HG03558 (cell line): Measurements from ENCODE around the gene DMRT1.
A peak's percentile ranks its signal among the peaks of the same experiment; 100 is the strongest.
"Not testable (repeated sequence)": the region's sequence is repeated elsewhere in the genome, so short reads cannot be mapped to it uniquely, and the experiment has no call there.

Experiments used
- ATAC-seq: cut with Tn5 transposase; IDR thresholded peaks from one replicate; pipeline ENCODE4 v1.9.1; 2021; ENCODE audit warnings: moderate number of reproducible peaks; ENCODE audit not compliant: unreplicated experiment; ENCODE audit errors: extremely low read depth

DMRT1 gene

DNA sequence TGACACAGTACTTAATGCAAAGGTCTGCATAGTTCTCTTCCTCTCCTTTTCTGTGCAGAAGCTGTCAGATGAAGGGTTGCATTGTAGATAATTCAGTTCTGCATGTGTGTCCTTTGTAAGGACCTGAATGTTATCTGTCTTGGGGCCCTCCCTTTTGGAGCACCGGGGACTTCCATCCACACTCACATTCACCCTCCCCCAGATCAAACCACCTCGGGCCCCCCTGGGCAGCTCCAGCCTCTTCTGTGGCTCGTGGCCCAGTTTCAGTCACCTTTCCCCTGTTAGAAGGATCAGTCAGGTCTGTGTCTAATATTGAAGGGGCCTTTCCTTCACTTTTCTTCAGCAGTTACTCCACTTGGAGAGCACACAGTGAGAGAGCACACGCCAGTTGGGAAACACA is 11.0 kb downstream of the DMRT1 start:
- no peak for ATAC-seq

DNA sequence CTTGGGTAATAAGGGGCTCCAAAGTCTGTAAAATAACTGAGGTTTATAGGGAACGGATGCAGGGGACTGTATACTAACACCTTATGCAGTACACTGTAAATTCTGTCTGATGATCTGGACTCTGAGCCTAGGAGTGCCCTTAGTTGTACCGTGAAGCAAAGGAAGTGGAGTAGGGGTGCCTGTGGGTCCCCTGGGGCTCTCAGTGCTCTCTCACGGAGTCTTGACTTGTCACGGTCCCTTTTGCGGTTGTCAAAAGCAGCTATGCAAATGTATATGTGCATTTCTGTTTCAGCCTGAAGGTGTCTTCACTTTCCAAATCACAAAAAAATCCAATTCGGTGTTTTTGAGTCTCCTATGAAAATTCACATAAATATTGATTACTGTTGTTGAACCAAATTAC is 17.8 kb downstream of the DMRT1 start:
- ATAC-seq = peak; percentile 98

DNA sequence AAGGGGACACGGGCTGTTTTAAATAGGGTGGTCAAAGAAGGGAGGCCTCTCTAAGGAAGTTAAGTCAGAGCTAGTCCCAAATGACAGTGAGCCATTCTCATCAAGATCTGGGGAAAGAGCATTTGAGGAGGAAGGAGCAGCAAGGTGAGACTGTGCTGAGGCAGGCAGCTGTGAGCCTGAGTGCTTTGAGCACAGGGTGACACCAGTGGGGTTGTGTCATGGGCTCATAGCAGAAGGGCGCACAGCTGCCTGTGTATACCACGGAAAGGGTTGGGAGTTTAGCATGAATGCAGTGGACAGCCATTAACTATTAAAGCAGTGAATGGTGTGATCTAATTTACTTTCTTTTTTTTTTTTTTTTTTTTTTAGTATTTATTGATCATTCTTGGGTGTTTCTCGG is 19.2 kb downstream of the DMRT1 start:
- ATAC-seq = no peak

DNA sequence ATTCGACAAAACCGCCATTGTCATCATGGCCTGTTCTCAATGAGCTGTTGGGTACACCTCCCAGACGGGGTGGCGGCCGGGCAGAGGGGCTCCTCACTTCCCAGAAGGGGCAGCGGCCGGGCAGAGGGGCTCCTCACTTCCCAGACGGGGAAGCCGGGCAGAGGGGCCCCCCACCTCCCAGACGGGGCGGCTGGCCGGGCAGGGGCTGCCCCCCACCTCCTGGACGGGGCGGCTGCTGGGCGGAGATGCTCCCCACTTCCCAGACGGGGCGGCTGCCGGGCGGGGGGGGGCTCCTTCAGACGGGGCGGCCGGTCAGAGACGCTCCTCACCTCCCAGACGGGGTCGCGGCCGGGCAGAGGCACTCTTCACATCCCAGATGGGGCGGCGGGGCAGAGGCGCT is 20.0 kb downstream of the DMRT1 start:
- not testable (repeated sequence) for ATAC-seq

DNA sequence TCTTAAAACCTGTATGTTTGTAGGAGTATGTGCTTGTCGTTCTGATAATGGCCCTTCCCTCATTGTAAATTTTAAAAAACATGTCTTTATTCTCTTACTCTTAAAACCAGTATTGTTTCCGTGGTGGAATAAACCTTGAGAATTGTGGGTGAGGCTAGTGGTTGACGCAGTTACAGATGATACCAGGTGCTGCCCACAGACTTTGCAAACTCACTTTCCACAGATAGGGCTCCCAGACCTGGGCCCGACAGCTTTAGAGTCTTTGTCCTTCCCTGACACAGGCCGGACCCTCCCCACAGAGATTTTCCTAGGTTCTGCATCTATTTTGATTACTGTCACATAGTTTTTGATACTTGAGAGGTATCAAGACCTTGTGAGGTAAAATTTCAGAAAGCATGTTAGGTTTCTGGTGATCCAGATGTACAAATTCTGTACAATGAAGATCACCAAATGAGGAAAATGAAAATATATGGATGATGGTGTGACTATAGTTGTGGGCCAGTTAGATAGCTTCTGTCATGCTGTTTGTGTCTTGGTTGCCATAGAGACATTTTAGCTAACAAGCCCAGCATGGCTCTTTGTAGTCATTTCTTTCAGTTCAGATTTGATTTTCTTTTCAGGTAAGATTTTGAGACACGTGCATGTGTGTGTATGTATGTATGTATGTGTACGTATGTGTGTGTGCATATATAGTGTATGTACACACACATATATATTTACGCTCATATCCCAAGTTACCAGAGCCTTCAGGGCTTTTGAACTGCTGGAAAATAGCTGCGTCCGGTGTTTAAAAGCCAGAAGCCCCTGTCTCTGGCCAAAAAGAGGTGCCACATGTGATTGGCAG is 33.8 kb downstream of the DMRT1 start:
- ATAC-seq = no peak

DNA sequence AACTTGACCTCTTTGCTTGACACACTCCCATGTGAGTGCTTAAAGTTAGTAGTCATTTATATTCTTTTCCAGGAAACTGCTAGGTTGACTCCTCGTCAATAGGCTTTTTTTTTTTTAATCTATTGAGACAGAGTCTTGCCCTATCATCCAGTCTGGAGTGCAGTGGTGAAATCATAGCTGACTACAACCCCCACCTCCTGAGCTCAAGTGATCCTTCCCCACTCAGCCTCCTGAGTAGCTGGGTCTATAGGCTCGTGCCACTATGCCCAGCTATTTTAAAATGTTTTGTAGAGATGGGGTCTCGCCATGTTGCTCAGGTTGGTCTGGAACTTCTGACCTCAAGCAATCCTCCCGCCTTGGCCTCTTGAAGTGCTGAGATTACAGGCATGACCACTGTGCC is 34.9 kb downstream of the DMRT1 start:
- no peak for ATAC-seq

DNA sequence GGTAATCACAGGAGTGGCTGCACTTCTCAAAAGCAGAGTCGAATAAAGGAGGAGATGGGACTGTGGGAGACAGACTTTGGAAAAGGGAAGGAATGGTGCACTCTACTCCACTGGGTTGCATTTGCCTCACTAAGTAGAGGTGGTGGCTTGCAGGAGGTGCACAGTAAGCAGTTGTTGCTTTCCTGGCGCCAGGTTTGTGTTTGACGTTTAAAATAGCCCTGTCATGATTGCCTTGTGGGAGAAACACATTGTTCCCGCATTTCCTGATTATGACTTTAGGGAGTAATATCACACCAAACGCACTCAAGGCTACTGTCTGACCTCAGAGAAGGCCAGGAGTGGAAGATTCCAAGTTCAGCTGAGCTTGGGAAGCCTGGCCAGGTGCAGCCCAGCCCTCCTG is 36.7 kb downstream of the DMRT1 start:
- ATAC-seq = no peak

DNA sequence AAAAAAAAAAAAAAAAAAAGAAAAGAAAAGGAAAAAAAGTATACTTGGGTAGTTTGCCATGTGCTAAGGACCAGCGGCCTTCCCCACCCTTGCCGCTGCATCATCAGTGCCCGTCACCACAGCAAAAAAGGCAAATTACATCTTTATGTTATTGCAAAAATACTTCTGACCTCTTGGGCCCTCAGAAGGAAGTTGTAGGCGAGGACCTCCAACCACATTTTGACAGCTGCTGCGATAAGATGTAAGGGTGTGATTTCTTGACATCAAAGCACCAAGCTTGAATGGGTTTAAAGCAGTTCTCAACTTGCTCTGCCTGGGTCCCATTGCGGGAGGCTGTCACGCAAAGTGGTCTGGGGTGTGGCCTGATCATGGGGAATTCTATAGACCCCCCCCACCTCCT is 39.2 kb downstream of the DMRT1 start:
- no peak for ATAC-seq

DNA sequence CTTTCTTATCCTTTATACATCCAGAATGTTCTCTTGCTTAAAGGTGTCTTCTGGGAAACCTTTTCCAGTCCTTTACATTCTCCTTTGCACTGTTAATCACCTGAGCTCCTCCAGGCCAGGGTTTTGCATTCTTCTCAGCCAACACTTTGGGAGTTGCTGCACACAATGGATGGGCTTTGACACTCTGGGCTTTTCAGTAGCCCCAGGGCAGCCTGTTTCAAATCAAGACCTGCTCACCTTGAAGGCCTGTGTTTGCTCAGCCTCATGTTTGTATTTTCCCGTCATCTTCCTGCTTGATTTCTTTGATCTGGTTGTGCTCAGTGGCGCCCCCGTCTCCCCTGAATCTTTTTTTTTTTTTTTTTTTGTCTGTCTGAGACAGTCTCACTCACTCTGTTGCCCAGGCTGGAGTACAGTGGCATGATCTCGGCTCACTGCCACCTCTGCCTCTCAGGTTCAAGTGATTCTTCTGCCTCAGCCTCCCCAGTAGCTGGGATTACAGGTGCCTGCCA is 41.0 kb downstream of the DMRT1 start:
- no peak for ATAC-seq

DNA sequence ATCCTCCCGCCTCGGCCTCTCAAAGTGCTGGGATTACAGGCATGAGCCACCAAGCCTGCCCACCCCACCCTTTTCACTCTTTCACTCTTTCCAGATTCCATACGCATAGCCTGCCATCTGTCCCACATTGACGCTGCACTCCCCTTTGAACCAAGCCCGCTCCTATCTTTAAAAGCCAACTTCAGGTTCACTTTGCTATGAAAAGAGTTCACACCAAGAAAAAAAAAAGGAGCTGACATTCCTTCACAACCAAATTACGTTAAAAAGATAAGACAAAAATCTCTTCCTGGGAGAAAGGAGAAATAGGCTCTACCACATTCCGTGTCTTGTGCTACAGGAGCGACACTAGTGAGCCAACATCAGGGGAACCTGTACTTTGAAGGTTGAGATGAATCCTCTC is 41.5 kb downstream of the DMRT1 start:
- ATAC-seq = no peak

DNA sequence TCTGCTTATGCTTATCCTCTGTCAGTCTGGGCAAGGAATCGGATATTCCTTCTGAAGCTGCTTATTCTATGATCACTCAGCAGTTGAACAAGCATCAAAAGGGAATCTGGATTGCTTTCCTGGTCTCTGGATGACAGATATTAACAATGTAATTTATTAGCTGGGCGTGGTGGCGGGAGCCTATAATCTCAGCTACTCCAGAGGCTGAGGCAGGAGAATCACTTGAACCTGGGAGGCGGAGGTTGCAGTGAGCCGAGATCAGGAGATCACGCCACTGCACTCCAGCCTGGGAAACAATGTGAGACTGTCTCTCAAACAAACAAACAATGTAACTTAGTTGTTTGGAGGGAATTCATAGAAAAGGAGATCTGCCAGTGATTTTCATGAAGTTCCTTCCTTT is 45.4 kb downstream of the DMRT1 start:
- ATAC-seq = no peak

DNA sequence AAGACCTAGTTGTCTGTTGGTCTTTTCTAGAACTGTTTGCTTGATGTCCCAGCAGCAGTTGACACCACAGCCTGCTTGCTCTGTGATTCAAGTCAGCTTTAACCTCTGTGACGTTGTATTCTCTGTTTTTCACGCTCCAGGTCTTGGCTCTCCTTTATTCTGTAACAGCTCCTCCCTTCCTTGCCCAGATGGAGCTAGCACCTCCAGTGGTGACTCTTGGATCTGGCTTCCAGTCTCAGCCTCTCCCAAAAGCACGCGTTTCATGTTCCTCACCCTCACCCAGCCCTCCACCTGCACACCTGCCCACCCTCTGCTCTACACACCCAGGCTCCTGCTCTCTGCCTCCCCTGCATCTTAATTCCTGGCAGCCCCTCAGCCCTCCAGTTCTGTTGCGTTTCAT is 50.6 kb downstream of the DMRT1 start:
- ATAC-seq = no peak

DNA sequence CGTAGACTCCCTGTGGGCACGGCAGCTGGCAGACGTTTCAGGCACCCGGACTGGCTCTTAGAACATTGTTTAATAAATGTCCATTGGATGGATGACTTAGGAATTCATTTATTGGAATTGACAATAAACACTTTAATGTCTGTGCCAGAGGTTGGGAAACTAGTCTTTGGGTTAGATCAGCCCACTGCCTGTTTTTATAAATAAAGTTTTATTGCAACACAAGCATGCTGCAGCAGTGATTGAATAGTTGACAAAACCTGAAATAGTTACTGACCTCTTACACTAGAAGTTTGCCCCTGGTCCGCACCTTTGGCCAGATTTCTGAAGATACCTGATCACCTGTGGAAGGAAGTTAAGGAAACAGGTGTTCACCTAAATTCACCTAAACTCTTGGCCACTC is 51.6 kb downstream of the DMRT1 start:
- no peak for ATAC-seq

DNA sequence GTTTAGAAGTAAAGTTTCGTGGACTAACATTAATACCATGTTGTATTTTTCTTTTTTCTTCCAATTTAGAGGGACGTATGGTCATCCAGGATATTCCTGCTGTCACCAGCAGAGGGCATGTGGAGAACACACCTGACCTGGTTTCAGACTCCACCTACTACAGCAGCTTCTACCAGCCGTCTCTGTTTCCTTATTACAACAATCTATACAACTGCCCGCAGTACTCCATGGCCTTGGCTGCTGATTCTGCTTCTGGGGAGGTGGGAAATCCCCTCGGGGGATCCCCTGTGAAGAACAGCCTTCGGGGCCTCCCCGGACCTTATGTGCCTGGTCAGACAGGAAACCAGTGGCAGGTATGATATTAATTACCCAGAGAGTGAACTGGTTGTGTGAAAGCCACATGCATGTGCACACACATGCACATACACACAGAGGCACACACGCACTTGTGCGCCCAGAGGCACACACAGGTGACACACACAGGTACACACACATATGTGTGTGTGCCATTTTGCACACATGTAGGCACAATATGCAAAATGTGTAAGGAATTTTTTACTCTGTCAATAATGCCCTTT is 52.4 kb downstream of the DMRT1 start:
- ATAC-seq = peak; percentile 99

DNA sequence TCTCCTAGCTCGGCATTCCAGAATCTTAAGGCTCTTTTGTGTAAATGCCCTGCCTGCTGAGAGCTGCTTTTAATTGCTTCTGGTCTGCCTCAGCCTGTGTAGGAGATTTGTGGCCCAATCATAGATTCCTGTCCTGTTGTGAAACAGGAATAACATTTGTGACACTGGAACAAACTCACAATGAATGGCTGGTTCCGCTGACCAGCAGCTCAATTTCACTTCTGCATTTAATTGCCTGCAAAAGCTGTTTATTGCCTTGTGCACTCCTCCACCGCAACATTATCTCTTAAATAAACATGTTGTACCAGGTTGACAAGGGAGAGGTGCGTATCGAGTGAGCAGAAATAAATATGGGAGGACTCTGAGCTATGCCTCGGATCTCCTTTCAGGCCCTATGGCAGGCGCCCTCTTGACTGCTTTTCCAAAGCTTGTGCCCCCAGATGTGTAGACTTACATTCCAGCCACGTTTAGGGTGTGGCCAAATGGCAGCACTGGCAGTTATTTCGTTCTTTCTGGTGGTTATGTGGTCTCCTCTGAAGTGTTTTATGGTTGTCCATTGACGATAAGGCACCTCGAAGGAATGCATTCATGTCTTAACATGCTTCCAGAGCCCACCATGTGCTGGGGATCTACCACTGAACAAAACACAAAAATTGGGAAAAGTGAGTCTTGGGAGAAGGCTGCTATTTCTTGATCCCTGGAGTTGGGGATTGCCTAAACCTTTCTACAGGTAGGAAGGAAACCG is 58.1 kb downstream of the DMRT1 start:
- ATAC-seq = no peak

DNA sequence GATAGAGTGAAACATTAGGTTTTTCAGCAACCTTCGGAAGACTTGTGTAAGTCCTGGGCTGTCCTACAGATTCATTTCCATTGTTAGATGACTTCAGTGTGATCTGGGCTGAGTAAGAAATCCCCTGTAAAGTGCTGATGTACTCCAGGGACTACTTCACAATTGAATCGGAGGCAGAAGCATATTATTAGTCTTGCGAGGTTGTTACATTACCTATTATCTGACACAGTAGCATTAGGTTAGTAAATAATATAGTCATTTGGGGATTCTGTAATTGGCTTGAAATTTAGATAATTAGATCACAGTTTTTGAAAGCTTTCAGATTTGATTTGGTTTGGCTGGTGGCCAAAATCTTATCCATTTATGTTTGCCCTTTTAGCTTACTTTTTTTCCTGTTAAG is 62.4 kb downstream of the DMRT1 start:
- ATAC-seq = no peak

DNA sequence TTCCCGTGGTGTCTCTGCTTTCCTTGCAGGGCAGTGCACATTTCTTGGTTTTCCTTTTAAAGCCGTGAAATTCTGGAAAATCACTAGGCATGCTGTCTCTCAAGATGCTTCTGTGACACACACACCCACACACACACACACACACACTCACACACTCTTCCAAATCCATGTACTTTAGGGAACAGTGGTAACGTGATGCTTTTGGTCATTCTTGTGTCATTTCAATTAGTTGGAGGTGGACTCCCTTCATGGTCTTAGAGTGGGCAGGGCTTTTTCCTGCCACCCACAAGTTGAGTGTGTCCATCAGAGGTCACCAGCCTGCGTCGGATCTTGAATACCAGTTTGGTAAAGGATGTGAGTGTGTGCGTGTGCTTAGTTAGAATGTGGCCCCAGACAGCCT is 64.4 kb downstream of the DMRT1 start:
- ATAC-seq = no peak

DNA sequence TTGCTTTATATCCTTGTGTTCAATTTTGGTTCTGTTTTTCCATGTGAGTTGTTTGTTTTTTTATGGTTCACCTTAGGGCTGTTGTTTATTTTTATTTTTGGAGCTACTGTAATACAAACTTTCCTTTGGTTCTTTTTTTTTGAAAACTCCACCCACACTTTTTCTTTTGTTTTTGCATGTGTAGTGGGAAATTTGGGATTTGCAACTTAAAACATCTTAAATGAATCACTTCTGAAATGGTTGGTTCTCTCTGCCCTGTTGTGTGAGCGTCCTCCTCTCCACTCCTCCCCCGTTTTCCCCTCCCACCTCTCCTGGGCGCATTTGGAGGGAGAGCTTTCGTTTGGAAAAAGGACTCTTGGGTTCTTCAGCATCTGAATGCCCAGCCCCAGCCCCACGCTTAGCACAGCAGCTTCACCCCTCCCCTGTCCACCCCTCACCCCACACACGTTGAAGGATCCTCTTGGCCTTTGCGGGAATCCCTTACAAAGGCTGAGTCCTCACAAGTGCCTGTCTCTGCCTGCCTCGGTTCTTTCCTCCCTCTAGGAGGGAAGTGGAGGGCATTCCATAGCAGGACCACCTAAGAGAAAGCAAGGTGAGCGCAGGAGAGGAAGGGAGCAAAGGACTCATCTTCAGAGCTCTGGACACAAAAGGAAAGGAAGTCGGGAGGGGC is 67.2 kb downstream of the DMRT1 start:
- ATAC-seq = no peak

DNA sequence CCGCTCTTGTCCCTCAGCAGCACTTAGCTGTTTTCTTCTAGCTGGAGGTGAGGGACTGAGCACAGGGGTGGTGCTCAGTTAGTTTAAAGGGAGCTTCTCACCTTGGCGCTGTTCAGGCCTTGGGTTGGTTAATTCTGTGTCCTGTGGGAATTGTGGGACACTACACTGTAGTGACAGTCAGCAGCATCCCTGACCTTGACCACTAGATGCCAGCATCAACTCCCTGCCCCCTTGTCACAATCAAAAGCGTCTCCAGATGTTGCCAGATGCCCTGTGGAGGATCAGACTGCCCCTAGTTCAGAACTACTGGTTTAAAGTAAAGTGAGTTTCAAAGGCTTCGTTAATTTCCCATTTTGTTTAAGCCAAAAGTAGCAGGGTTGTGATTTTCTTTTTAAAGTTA is 69.5 kb downstream of the DMRT1 start:
- no peak for ATAC-seq

DNA sequence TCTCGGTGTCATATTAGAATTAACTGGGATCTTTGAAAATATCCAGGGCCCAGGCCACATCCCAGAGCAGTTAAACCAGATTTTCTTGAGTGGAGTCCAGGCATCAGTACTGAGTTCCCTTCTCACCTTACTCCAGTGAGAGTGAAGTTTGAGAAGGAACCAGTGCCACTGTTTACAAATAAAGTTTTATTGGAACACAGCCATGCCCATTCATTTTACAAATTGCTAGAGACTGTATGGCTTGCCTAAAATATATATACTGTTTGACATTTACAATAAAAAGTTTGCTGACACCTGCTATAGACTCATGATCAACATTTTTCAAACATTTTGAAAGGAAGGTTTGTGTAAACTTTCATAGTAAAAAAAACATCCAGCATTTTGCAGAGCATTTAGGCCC is 71.3 kb downstream of the DMRT1 start:
- ATAC-seq = no peak

DNA sequence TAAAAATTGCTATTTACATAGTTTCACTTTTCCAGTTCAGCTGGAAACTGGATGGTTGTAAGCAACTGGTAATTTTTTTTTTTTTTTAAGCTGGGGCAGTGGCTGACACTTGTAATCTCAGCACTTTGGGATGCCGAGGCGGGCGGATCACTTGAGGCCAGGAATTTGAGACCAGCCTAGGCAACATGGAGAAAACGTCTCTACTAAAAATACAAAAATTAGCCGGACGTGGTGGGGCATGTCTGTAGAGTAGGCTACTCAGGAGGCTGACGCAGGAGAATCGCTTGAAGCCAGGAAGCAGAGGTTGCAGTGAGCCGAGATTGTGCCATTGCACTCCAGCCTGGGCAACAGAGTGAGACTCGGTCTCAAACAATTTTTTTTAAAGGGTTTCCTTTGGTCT is 72.0 kb downstream of the DMRT1 start:
- ATAC-seq = not testable (repeated sequence)
